Hematopoietic multipotent progenitor cell treated with erythropoietin and hydrocortisone succinate and interleukin-3 and kit ligand, for 6 days (in vitro differentiated cells): ENCODE data around the gene LYST.

ENCODE experiments used
- DNase-seq: peaks from one replicate; pipeline ENCODE4 v3.0.0-alpha.2; 2015

LYST gene

GRCh38 chr1:235887676-235888075 is 21.0 kb upstream of the LYST start:
- no peak for DNase-seq

DNA sequence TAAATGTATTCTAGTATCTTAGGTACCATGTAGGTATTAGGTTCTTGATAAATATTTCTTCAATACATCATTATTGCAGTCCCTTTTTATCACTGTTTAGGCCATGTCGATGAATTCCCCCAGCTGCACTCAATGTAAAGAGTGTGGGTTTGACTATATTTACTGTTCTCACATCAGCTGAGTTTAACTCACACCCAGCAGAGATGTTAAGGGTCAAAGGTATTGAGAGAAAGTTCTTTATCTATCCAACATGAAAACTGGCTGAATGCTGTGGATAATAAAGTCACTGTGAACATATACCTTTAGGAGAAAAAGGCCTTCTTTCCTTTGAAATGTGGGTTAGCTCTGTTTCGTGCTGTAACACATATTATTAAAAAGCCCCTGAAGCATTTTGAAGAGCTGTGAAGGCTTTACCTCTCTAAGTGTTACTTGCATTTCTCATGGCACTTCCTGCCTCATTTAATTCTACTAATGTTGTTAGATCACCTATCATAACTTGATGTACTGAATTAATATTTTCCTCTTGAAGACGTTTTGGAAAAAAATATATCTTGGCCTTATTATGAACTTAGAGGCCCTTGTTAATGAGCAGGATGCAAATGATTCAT is 19.1 kb upstream of the LYST start:
- no peak for DNase-seq

GRCh38 chr1:235883261-235883927 is 16.7 kb upstream of the LYST start:
- DNase-seq, result no peak

GRCh38 chr1:235882816-235883215 is 16.1 kb upstream of the LYST start:
- DNase-seq, result no peak

DNA sequence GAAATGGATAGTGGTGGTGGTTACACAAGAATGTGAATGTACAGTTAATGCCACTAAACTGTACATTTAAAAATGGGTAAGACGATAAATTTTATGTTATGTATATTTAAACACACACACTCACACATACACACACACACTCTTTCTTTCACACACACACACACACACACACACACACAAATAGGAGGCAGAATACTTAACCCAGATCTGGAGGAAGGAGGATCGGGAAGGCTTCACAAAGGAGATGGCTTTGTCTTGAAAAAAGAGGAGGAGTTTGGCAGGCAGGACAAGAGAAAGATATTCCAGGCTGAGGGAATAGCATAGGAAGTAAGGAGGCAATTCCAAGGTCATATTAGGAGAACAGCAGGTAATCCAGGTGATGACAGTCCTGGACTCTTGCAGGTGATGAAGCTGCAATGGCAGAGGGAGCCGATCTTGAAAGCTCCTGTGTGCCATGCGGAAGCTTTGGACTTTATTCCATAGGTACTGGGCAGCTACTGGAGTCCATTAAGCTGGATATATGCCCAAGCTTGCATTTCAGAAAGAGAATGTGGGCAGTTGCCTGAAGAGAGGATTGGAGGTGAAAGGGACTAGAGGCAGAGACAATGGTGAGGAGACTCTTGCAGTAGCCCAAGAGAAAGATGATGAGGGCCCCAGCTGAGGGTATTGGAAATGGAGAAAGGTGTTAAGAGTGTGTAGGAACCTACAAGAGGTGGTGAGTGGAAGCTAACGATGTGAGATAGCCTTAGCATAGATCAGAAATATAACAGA is 15.4 kb upstream of the LYST start:
- no peak for DNase-seq

DNA sequence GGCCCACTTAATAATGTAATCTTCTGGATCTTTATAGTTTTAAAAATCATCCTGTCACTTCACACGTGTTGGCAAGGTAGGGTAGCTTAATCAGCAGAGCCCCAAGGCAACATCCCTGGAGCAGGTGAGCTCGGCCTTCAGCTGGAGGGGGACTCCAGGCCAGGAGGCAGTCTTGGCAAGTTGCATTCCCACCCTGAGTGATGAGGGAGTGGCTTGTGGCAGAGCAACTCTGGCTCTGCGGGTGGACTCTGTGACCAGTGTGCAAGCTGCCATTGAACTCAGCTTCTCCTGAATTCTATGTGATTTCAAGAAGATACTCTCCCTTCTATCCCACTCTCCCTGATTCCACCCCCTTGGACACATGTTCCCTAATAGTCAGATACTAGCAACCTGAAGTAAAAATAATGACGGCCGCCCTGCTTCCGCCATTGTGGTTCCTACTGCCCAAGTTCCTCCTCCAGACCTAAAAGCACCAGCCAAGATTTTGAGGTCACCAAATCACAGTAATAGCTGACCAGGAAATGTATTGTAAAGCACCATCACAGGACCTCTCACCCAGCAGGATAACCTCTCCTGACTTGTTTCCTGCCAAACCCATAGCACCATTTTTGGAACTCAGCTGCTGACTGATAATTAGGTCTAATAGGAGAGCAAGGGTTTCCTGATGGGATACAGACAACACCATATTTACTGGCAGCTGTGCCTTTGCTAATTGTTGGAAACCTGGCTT is 11.5 kb upstream of the LYST start:
- DNase-seq, result no peak

DNA sequence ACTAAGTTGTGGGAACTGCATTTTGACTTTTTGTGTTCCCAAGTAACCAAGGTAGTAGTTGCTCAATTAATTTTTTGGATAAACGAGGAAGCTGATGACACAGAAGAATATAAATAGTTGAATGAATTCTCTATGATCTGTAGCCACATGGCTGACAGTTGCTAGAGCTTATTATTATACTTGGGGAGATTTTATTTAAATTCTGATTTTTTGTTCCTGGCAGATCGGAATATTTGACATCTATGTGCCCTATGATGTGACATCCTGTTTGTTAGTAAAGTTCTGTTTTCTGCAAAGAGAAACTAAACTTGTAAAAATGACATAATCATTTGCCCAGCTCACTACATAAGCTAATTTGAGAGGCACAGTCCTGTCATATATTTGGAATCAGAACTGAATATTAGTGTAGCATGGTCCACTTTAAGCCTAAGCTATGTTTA is 9.7 kb upstream of the LYST start:
- DNase-seq, result no peak

DNA sequence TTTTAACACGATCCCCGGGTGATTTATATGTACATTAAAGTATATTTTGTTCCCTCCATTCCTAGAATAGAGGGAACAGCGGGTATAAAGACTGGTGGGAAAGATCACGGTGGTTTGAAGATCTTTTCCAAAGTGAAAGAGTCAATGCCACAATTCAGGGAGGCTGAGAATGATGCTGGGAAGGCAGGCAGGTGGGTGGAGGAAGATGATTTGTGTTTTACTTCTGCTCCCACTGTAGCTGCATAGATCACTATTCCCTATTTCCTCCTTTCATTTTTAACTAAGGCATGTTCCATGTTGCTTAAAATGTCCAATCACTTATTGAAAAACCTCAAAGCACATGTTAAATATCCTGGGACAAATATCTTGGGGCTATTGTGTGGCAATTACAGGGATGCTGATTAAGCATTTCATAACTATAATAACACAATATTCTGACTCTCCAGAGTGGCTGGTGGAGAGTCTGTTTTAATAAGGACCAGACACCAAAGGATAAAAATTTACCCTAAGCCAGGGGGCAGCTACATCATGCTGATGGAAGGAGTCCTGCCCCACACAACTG is 8.4 kb upstream of the LYST start:
- no peak for DNase-seq

- DNase-seq, result no peak
Measured at GRCh38 chr1:235874261-235874660, 7.6 kb upstream of the LYST start.

DNA sequence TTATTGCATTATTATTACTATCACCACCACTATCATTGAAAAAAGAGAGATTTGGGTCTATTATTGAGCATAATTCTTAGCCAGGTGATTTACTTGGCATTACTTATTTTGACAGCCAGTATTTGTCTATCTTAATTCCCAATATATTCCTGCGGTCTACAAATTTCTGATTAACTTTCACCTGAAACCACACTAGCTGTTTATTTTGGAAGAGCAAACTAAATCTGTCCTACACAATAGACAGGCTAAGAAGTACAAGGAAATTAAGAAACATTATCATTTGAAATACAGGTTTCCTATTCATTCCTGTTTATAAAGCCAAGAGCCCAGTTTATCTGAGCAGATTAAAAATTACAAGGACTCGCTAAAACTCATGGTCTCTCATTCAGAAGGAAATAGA is 6.9 kb upstream of the LYST start:
- DNase-seq, result no peak

GRCh38 chr1:235873045-235873444 is 6.3 kb upstream of the LYST start:
- no peak for DNase-seq

DNA sequence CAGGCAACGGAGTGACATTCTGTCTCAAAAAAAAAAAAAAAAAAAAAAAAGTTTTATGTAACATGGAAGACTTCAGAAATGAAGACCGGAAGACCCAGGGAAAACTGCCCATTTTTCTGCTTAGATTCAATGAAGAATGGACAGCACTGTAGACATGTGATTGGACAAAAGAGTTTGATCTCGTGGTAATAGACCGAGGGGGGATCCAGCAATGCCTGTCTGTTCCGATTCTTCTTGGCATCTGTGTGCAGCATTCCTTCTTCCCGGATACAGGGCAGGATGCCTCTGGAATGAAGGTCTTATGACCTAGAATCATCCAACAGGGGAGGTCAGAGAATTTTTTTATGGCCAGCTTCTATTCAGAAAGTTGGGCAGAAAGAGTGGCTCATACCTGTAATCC is 5.6 kb upstream of the LYST start:
- no peak for DNase-seq

DNA sequence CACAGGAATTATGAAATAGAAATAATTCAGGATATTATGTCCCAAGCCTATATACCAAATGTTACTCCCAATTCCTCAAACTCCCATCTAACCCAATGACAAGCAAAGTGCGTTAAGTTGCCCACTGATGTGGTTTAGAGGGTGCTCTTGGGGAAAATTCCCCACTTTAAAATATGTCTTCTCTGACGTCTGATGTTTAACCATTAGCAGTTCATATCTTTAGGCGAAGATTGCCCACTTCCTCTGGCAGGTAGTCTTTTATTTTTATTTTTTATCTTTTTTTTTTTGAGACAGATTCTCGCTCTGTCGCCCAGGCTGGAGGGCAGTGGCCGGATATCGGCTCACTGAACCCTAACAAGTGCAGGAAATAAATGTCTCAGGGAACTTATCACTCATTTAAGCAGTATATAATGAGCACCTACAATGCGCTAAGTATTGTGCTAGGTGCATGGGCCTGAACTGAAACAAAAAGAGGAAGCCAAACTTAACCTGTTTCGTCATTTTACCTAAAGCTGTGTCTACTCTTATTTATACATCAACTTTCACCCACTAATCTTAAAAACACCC is 1.3 kb upstream of the LYST start:
- peak; percentile 29 for DNase-seq

- peak; percentile 96 for DNase-seq
Measured at GRCh38 chr1:235866913-235867845, 473 bp upstream of the LYST start.

DNA sequence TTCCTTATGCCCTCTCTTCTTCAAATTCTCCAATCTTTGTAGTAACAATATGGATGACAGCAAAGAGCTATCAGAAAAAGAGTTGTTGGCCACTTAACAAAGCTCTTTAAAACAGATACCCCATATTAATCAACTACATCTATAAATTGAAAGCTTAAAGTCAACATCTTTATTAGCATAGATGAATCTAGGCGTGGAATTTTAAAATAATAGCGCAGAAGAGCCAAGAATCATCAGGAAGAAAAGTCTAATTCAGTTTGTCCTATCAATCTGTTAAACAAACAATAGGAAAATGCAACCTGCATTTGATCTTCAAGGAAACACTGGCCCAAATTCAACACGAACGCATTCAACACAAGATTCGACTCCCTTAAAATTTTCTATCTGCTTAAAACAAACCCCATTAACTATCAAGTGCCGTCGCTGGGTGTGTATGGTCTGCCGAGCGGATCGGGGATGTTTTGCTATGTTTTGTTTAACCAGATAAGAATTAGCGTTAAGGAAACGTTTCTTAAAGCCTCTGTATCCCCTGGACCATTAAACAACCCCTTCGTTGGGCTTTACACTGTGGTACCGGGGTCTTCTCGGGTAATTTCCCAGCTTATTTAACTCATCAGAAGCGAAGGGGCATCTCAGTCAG is 1.0 kb downstream of the LYST start:
- no peak for DNase-seq

- DNase-seq, result no peak
Measured at GRCh38 chr1:235864931-235865525, 1.7 kb downstream of the LYST start.

DNA sequence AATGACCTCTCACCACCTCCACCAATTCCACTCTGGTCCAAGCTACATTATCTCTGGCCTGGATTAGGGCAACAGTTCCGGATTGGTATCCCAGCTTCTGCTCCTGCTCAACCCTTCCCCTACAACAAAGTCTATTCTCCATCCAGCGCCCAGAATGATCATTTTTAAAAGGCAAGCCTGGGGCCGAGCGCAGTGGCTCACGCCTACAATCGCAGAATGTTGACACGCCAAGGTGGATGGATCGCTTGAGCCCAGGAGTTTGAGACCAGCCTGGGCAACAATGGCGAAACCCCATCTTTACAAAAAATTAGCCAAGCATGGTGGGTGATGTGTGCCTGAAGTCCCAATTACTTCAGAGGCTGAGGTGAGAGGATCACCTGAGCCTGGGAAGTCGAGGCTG is 2.2 kb downstream of the LYST start:
- DNase-seq, result no peak

DNA sequence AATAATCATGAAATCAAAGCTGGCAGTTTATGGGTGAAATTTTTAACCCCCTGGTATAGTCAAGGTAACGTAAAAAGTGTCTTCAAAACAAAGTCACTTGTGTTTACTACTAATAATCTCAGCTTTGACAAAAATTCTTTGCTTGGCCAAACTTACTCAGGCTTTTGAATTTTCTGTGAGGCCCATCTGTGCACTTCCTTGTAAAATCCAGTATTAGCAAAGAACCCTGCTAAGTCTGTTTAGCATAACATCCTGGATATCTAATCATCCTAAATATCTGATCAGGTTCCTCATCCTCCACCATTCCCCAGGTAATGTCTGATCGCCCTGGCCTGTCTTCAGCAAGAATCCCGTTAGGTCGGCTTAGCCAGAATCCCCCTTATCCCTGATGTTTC is 3.0 kb downstream of the LYST start:
- no peak for DNase-seq

DNA sequence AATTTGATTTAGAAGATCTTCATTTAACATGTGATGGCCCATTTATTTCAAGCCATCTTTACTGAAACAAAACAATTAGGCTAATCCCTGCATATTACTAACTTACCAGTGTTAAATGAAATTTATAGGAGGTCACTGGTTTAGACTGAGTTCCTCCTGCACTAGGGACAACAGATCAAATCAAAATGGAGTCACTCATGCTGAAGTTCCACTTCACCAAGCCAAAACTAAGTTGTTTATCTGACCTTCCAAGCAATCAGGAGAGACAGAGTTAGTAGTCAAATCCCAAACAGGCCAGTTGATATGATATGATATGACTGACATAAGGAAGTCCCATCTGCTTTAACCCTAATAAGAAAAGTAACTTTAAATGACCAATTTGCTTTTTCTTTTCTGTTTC is 4.8 kb downstream of the LYST start:
- DNase-seq, result no peak

DNA sequence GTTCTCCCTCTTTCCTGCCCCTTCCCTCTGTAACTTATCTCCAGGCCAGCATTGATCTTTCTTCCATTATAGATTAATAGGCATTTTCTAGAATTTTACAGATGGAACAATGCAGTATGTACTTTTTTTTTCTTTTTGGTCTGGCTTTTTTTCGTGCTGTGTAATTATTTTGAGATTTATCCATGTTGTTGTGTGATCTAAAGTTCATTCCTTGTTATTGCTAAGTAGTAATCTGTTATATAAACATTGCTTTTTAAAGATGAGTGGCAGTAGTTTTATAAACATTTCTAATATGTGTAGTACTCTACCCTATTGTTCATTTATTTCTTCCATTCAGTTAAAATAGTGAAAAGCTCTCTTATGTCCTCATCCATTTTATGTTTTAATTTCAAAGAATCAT is 5.9 kb downstream of the LYST start:
- DNase-seq, result no peak

- no peak for DNase-seq
Measured at GRCh38 chr1:235859789-235860188, 6.9 kb downstream of the LYST start.
